ENCODE data around the gene RAC2. TPM values are rescaled to one million over a fixed set of nuclear protein-coding genes. Genes with fewer than 3 reads are reported as not detected.

RAC2 gene
- total RNA-seq, 2 donors from 2014 or later, result 9.7 to 14.4 TPM

- intact Hi-C loops (cut with DNase I), result no loop called here
- Histone ChIP-seq H3K36me3 (no peaks in the 10 kb centered on the region), H3K4me1 (replicated peaks) (peaks cover 11% of the 10 kb centered on the region), H3K27me3 (replicated peaks; ENCODE audit: insufficient read depth) (no peaks in the 10 kb centered on the region), H3K27ac (no peak overlapping the region), H3K4me3 (no peak overlapping the region), H3K9me3 (no peaks in the 10 kb centered on the region)
- 87% methylated on average over 4 of the region's 4 CpGs for WGBS
- DNase-seq (ENCODE audit: low spot score), result no peak
- TF ChIP-seq POLR2A (IDR thresholded peaks at IDR 0.05) (no peak), CTCF (IDR thresholded peaks at IDR 0.05) (no peak), POLR2AphosphoS5 (IDR thresholded peaks at IDR 0.05) (no peak)
These were observed 62.4 kb downstream of the RAC2 start for GRCh38 chr22:37181681-37182080.

- H3K27ac ChIP-seq, result no peak overlapping the region
- 91% methylated on average over 15 of the region's 15 CpGs for WGBS
These were observed 63.4 kb downstream of the RAC2 start for GRCh38 chr22:37180531-37181231.

GRCh38 chr22:37179622-37180420, 64.2 kb downstream of the RAC2 start:
- no peaks in the 10 kb centered on the region for H3K27me3 ChIP-seq (replicated peaks; ENCODE audit: insufficient read depth)
- intact Hi-C loops (cut with DNase I), result no loop called here
- no peaks in the 10 kb centered on the region for H3K36me3 ChIP-seq
- no peak overlapping the region for H3K4me3 ChIP-seq
- no peak for DNase-seq (ENCODE audit: low spot score)
- H3K9me3 ChIP-seq, result no peaks in the 10 kb centered on the region
- TF ChIP-seq POLR2A (IDR thresholded peaks at IDR 0.05) (no peak), CTCF (IDR thresholded peaks at IDR 0.05) (no peak), POLR2AphosphoS5 (IDR thresholded peaks at IDR 0.05) (no peak)
- H3K4me1 ChIP-seq (replicated peaks), result peaks cover 20% of the 10 kb centered on the region
- no peak overlapping the region for H3K27ac ChIP-seq
- WGBS, result 88% methylated on average over 31 of the region's 31 CpGs

More at GRCh38 chr22:37180531-37181231, 63.4 kb downstream of the RAC2 start:
- TF ChIP-seq POLR2AphosphoS5 (IDR thresholded peaks at IDR 0.05), result no peak
- TF ChIP-seq POLR2A (IDR thresholded peaks at IDR 0.05), result no peak
- TF ChIP-seq CTCF (IDR thresholded peaks at IDR 0.05), result no peak
- H3K27me3 ChIP-seq (replicated peaks; ENCODE audit: insufficient read depth), result no peaks in the 10 kb centered on the region
- peaks cover 20% of the 10 kb centered on the region for H3K4me1 ChIP-seq (replicated peaks)
- intact Hi-C loops (cut with DNase I), result no loop called here
- H3K36me3 ChIP-seq, result no peaks in the 10 kb centered on the region
- no peak for DNase-seq (ENCODE audit: low spot score)
- no peaks in the 10 kb centered on the region for H3K9me3 ChIP-seq
- no peak overlapping the region for H3K4me3 ChIP-seq

GRCh38 chr22:37179126-37179470, 65.0 kb downstream of the RAC2 start:
- no peak overlapping the region for H3K4me3 ChIP-seq
- intact Hi-C loops (cut with DNase I), result no loop called here
- no peaks in the 10 kb centered on the region for H3K9me3 ChIP-seq
- H3K27me3 ChIP-seq (replicated peaks; ENCODE audit: insufficient read depth), result no peaks in the 10 kb centered on the region
- peaks cover 20% of the 10 kb centered on the region for H3K4me1 ChIP-seq (replicated peaks)
- no peaks in the 10 kb centered on the region for H3K36me3 ChIP-seq
- TF ChIP-seq CTCF (IDR thresholded peaks at IDR 0.05) (no peak), POLR2AphosphoS5 (IDR thresholded peaks at IDR 0.05) (no peak), POLR2A (IDR thresholded peaks at IDR 0.05) (no peak)
- DNase-seq (ENCODE audit: low spot score), result no peak
- WGBS, result 94% methylated on average over 10 of the region's 10 CpGs
- peak overlapping the region in 1 of 2 donors; percentile 24 for H3K27ac ChIP-seq
